Ishikawa (cell line): ENCODE data around the gene CHST11.

ENCODE experiments used
- CEBPB ChIP-seq: IDR thresholded peaks from 2 replicates; pipeline ENCODE4 v1.6.1; 2012
- CREB1 ChIP-seq: IDR thresholded peaks from 2 replicates; pipeline ENCODE4 v1.6.1; 2012; ENCODE audit warnings: low read depth
- EGR1 ChIP-seq: IDR thresholded peaks from 2 replicates; pipeline ENCODE4 v1.6.1; 2012
- EP300 ChIP-seq: IDR thresholded peaks from 2 replicates; pipeline ENCODE4 v1.6.1; 2012; ENCODE audit warnings: borderline replicate concordance
- FOXM1 ChIP-seq: IDR thresholded peaks from 2 replicates; pipeline ENCODE4 v1.6.1; 2012; ENCODE audit warnings: low read depth, borderline replicate concordance
- NFIC ChIP-seq: IDR thresholded peaks from 2 replicates; pipeline ENCODE4 v1.6.1; 2012
- RAD21 ChIP-seq: IDR thresholded peaks from 2 replicates; pipeline ENCODE4 v1.6.1; 2012; ENCODE audit warnings: low read depth
- REST ChIP-seq: IDR thresholded peaks from 2 replicates; pipeline ENCODE4 v1.6.1; 2012; ENCODE audit warnings: low read depth, mild to moderate bottlenecking
- TAF1 ChIP-seq: IDR thresholded peaks from 2 replicates; pipeline ENCODE4 v1.6.1; 2012; ENCODE audit warnings: low read depth, mild to moderate bottlenecking
- TCF12 ChIP-seq: IDR thresholded peaks from 2 replicates; pipeline ENCODE4 v1.6.1; 2012; ENCODE audit warnings: low read depth
- TEAD4 ChIP-seq: IDR thresholded peaks from 2 replicates; pipeline ENCODE4 v1.6.1; 2012
- USF1 ChIP-seq: IDR thresholded peaks from 2 replicates; pipeline ENCODE4 v1.6.1; 2012
- YY1 ChIP-seq: IDR thresholded peaks from 2 replicates; pipeline ENCODE4 v1.6.1; 2012; ENCODE audit warnings: low read depth
- ZBTB7A ChIP-seq: IDR thresholded peaks from 2 replicates; pipeline ENCODE4 v1.6.1; 2012; ENCODE audit warnings: low read depth
- TF ChIP-seq, protein P1 (sequence below): IDR thresholded peaks from 2 replicates; pipeline ENCODE4 v1.6.1; 2012

The CHST11 gene

GRCh38 chr12:104529130-104529874, 72.6 kb downstream of the CHST11 start:
- TF ChIP-seq TCF12 (no peak), CREB1 (no peak), CEBPB (no peak), YY1 (no peak), EGR1 (no peak), NFIC (no peak), RAD21 (no peak), TEAD4 (no peak), FOXM1 (no peak), EP300 (no peak), USF1 (no peak), ZBTB7A (no peak)
- TF ChIP-seq, protein P1, sequence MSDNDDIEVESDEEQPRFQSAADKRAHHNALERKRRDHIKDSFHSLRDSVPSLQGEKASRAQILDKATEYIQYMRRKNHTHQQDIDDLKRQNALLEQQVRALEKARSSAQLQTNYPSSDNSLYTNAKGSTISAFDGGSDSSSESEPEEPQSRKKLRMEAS, result no peak

GRCh38 chr12:104532636-104533035, 75.9 kb downstream of the CHST11 start:
- TF ChIP-seq EGR1, result no peak
- no peak for TF ChIP-seq CREB1
- TF ChIP-seq YY1, result no peak
- TF ChIP-seq REST, result no peak
- no peak for TF ChIP-seq NFIC
- TF ChIP-seq, protein P1, result no peak
- no peak for TF ChIP-seq RAD21
- TF ChIP-seq ZBTB7A, result no peak
- TF ChIP-seq TCF12, result no peak
- no peak for TF ChIP-seq TEAD4
- no peak for TF ChIP-seq FOXM1
- no peak for TF ChIP-seq USF1
- TF ChIP-seq CEBPB, result no peak
- no peak for TF ChIP-seq EP300

- TF ChIP-seq CEBPB (no peak), REST (no peak), EP300 (no peak), TEAD4 (no peak), ZBTB7A (no peak), TAF1 (no peak)
- TF ChIP-seq, protein P1, result no peak
These were observed 76.4 kb downstream of the CHST11 start for GRCh38 chr12:104533134-104533533.

DNA sequence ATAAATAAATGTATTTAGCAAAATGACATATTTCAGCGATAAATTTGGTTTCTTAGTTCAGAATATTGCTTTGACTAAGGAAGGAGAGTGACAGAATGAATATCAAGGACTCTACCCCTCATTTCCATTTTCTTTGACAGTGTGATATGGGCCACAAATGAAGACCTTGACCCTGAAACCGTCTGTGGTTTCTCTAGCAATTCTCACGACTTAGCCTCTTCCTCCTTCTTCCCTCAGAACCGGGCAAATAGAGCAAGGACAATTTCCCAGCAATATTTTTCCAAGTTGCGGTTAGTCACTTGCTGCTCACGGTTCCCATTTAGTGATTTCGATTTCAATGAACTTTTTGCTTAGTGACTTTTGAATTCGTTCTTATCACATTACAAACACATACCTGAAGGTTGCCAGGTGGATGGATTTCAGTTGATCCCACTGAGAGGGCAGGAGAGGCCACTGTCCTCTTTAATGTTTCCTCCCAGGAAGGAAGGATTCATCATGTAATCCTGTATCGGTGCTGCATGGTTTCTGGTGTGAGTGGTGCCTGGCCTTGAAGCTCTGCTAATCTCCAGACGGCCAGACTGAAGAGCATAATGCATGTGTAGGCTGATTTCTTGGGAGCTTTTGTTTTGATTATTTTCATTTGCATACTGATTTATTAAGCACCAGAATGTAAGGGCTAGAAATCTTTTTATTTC, 77.6 kb downstream of the CHST11 start:
- TF ChIP-seq, protein P1, result no peak
- no peak for TF ChIP-seq NFIC
- no peak for TF ChIP-seq CREB1
- no peak for TF ChIP-seq EGR1
- TF ChIP-seq EP300, result no peak
- no peak for TF ChIP-seq REST
- no peak for TF ChIP-seq YY1
- TF ChIP-seq CEBPB, result no peak
- TF ChIP-seq ZBTB7A, result no peak
- TF ChIP-seq TAF1, result no peak
- TF ChIP-seq TEAD4, result no peak
- TF ChIP-seq USF1, result no peak
- TF ChIP-seq TCF12, result no peak
- TF ChIP-seq RAD21, result no peak
- TF ChIP-seq FOXM1, result no peak
